Effector CD8-positive, alpha-beta T cell (primary cell): ENCODE results near the gene NKAIN2.
"Not testable (repeated sequence)": the region's sequence is repeated elsewhere in the genome, so short reads cannot be mapped to it uniquely, and the experiment has no call there.

Experiments
- DNase-seq: peaks from one replicate; lab custom pipeline; 2025; lab: John Stamatoyannopoulos, UW

NKAIN2 gene

DNA sequence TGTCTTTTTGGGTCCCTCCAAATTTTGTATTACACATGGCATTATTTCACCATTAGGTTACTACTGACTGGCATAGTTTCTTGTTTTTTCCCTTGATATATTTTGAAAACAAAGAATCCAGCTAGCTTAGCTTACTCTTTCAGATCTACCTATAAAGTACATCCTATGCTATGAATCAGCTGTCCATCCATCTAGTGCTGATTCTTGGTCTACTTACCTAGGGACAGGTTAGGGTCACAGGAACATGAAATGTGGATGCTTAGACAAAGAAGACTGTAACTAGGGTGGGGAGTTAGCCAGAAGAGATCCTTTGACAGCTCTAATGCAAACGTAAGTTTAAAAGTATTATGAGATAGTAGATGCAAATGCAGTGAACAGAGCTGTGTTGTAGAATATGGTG is 91.7 kb downstream of the NKAIN2 start:
- no peak for DNase-seq

- no peak for DNase-seq
These were observed 92.1 kb downstream of the NKAIN2 start for GRCh38 chr6:123895806-123896205.

- DNase-seq = no peak
These were observed 93.2 kb downstream of the NKAIN2 start for GRCh38 chr6:123896869-123897268.

- DNase-seq = no peak
These were observed 94.3 kb downstream of the NKAIN2 start for GRCh38 chr6:123897965-123898364.

GRCh38 chr6:123898665-123899064 is 95.0 kb downstream of the NKAIN2 start:
- DNase-seq = no peak

GRCh38 chr6:123899745-123900144 is 96.1 kb downstream of the NKAIN2 start:
- no peak for DNase-seq

DNA sequence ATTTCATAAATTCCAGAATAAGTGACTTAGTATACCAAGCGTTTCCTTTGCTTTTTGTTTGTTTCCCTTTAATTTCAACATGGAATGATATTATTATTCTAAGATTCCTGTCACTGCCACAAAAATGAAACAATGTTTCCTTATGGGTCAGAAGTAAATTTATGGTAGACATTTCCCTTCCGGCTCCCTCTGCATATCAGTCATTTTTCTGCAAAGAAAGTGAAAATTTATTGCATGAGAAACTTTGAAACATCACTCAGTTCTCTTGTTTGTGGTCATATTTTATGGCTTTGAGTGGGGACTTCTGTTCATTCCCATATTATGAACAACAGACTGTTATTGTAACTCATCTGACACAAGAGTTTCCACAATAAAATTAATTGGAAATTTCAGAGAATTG is 97.8 kb downstream of the NKAIN2 start:
- DNase-seq = no peak

DNA sequence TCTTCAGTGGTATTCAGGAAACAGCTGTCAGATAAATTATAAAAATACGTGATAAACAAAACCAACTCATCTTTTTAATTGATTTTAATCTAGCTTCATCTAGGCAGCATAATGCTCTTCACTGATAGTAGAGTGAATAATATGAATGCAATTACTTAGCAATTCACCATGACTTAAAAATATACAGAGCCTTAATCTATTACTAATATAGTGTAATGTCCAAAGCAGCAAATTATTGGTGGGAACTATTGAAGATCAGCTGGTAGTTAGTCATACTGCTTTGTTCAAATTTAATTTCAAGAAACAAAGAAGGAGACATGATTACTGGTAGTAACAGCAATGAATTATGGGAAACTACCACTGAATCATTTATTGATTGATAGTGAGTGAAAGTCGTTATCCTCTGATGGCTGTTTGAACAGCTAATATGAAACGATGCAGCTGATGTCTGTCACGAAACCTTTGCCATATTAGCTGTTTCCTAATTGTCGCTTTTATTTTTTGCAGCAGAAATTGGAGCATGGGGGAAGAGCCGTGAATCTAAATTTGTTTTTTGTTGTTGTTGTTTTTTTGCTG is 99.2 kb downstream of the NKAIN2 start:
- no peak for DNase-seq

DNA sequence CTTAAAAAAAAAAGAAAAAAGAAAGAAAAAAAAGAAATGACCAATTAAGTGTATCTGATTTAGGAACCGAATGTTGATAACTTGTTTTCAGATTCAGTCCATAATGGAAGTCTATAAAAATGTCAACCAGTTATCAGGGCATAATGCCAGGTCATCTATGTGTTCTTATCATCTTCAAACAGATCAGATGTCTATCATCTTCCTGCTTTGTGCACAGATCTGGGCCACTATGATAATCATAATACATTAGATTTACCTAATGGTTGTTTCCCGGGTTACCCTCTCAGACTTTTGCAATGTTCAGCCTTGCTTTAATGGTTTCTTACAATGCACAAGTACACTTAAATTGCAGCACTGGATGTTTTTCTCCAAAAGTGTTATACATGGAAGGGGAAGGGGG is 100.6 kb downstream of the NKAIN2 start:
- DNase-seq = no peak

DNA sequence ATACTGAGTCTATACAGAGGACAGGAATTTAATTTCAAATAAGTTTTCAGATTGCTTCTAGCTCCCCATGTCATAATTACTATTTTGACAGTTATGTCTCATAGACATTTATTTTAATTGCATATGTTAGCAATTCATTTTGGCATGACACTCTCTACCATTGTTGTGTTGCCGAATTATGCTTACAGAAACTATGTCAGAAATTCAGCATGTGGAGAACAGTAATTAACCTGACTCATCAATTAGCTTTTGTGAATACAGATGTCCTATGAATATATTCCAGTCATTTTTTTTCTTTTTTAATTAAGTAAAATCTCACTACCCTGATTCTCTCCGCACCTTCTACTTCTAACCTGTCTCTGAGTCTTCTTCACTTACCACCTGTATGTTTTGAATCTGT is 105.1 kb downstream of the NKAIN2 start:
- DNase-seq = no peak

DNA sequence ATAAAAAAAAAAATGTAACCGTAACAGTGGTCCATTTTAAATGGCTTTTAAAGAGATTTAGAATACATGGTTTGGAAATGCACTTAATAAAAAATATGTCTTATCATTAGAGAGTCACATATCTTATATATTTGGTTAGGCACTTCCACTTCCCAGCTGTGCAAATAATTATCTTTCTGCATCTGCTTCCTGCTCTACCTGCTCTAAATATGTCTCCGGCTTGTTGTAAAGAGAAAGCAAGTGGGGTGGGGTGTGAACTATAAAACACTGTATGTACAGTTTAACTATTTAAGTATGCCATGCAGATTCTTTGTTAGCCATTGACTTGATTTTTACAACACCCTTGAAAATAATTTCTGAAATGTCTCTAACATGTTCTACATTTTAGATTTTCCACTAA is 106.3 kb downstream of the NKAIN2 start:
- DNase-seq = no peak

DNA sequence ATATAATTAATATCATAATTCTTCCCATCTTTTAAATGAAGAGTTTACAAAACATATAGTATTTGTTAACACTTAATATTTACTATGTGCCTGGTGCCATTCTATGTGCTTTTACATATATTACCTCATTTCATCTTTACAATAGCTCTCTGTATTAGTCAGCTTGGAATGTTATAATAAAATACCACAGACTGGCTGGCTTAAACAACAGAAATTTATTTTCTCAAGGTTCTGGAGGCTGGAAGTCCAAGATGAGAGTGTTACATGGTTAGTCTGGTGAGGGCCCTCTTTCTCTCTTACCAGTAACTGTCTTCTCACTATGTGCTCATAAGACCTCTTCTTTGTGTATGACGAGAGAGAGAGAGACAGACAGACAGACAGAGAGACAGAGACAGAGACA is 110.2 kb downstream of the NKAIN2 start:
- DNase-seq = no peak

- not testable (repeated sequence) for DNase-seq
These were observed 119.7 kb downstream of the NKAIN2 start for GRCh38 chr6:123923379-123923778.

DNA sequence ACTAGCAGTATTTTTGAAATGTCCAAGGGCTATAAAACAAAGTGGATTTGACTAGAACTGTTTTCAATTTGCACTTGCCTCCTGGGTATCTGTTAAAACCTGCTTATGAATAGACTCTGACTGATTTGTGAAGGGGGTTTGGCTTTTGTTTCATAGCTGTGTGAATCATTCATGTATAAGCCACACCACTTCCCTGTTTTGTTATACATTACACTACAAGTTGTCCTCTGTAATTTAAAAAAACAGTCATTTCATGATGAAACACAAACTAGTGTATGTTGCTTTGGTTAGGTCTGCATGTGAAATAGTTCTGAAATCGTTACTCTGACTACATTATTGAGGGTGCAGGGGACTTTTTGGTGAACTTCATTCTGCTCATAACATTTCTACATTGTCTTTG is 121.7 kb downstream of the NKAIN2 start:
- no peak for DNase-seq

DNA sequence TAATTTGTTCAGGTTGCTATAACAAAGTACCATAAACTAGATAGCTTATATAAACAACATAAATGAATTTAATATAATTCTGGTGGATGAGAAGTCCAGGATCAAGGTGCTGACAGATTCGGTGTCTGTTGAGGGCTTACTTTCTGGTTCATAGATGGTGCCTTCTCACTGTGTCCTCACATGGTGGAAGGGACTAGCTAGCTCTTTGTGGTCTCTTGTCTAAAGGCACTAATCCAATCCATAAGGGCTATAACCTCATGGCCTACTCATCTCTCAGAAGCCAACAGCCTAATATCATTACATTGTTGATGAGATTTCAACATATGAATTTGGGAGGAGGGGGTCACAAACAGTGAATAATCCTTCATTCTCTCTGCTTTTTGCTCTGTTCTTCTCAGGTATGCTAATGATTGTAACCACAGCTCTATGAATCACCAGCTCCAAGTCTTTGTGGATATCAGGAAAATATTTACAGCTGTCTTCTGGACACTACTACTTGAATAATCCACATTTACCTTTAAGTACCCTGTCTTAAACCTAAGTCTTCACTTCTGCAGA is 122.3 kb downstream of the NKAIN2 start:
- DNase-seq = no peak

- no peak for DNase-seq
These were observed 124.9 kb downstream of the NKAIN2 start for GRCh38 chr6:123928529-123928928.

DNA sequence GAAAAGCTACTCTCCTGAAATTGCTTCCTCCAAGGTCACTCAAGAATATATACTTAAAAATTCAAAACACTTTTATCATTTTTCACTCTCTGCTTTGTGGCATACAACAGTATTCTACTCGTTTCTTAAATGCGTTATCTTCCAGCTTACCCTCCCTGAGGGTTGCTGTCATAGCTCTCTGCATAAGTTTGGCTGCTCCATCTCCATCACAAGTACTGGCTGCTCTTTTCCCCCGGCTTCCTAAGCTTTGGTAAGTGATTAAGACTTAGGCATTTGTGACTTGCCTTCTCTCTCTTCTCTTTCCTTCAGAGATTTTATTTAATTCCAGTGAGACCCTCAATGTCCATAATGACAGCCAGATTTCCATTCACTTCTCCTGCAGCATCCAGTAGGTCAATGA is 128.3 kb downstream of the NKAIN2 start:
- no peak for DNase-seq

DNA sequence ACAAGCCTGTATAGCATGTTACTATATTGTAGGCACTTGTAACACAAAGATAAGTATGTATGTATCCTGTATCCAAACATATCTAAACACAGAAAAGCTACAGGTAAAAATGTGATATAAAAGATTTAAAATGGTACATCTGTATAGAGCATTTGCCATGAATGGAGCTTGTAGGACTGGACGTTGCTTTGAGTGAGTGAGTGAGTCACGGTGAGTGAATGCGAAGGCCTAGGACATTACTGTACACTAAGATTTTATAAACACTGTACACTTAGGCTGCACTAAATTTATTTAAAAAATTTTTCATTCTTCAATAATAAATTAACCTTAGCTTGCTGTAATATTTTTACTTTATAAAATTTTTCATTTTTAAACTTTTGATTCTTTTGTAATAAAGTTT is 136.9 kb downstream of the NKAIN2 start:
- no peak for DNase-seq

DNA sequence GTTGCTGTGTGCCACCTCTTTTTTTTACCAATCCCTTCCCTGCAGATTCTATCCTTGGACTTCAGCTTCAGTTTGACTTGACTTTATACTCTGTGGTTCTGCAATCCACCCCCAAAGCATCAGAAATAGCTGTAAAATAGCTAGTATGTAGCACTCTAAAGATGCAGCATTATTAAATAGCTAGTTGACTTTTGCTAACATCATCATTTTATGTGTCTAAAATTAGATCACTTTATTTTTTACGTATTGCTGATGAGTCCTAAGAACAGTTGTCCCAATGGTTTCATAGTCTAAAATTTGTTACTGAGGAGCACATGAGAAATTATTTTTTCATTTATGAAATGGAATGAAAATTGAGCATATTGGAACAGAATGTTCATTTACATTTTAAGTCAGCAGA is 138.2 kb downstream of the NKAIN2 start:
- no peak for DNase-seq

- no peak for DNase-seq
These were observed 141.7 kb downstream of the NKAIN2 start for GRCh38 chr6:123945386-123945785.

DNA sequence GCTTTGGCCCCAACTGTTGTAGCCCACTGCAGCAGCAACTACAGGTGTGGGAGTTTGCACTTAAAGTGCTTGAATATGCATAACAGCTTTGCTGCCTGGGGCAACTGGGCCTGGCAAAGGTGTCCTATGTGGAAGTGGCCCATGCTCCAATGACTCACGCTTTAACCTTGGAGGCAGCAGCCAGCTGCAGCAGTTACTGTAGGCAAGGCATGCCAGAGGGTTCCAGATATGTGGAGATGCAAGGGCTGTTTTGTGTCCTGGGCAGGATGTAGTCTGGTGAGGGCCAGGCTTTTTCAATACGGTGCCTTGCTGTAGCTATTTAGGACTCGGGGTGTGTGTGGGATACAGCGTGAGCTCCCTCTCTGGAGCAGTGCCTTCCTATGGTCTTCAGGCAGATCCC is 150.3 kb downstream of the NKAIN2 start:
- DNase-seq = no peak

DNA sequence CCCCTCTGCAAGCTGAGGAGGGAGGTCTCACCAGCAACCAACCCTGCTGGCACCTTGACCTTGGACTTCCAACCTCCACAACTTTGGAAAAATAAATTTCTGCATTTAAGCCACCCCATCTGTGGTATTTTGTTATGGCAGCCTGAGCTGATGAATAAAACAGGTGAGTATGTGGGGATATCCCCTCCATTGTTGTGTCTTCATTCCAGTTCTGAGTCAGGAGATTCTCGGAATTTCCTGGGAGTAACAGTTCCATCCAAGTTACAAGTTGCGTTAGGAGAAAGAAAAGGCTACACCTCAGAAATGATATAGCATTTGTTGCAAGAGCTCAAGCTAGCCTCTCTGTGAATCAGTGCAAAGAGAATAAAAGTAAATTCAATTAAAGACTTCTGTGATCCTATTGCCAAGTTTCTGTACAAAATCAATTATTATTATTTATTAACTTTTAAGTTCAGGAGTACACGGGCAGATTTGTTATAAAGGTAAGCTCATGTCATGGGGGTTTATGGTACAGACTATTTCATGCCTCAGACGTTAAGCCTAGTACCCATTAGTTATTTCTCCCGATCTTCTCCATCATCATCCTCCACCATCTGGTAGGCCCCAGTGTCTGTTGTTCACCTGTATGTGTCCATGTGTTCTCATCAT is 153.0 kb downstream of the NKAIN2 start:
- DNase-seq = no peak

DNA sequence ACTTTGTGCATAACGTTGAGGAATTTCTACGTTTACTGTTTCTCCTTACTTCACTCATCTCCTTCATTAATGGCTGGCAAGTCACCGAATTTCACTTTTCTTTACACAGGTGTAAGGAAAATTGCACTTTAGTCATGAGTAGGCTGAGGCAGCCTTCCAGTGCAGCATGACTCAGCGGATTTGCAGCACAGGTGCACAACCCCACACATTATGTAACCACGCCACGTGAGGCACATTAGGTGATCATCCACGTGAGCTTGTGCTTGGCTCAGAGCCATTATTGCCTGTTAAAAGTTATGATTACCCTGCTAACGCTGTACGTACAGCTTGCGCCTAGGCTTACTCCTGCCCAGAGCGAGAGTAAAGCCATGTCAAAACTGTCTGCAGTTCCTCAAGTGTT is 158.8 kb downstream of the NKAIN2 start:
- no peak for DNase-seq

DNA sequence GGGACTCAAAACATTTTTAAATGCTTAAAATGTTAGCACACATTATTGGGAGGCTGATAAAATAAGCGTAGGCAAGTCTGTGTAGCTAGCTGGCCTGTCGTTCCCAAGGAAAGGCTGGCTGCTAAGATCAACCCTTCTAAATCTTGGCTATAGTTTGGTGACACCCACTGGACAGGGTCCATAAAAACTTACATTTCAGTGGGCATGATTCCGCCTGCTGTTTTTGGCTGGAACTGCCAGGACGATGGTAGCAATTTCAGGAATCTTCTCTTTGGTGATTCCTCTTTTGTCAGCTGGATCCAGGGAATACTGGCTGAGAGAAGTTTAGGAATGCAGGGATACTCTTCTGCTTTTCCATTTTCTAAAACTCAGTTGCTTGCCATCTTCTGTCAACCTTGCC is 162.2 kb downstream of the NKAIN2 start:
- no peak for DNase-seq
